Midbrain (tissue), 1 donor: Measurements from ENCODE around the gene ENPP7.
A peak's percentile ranks its signal among the peaks of the same experiment; 100 is the strongest.

Experiments
- DNase-seq: peaks from one replicate; lab custom pipeline; 2025; lab: John Stamatoyannopoulos, UW

ENPP7 gene

GRCh38 chr17:79702550-79703236 is 28.1 kb upstream of the ENPP7 start:
- DNase-seq = no peak

GRCh38 chr17:79704691-79705090 is 26.1 kb upstream of the ENPP7 start:
- DNase-seq = no peak

GRCh38 chr17:79705674-79706073 is 25.1 kb upstream of the ENPP7 start:
- no peak for DNase-seq

GRCh38 chr17:79706931-79707850 is 23.6 kb upstream of the ENPP7 start:
- no peak for DNase-seq

GRCh38 chr17:79707931-79708891 is 22.5 kb upstream of the ENPP7 start:
- DNase-seq = peak; percentile 34

- no peak for DNase-seq
These were observed 18.9 kb upstream of the ENPP7 start for GRCh38 chr17:79711715-79712305.

- DNase-seq = no peak
These were observed 17.4 kb upstream of the ENPP7 start for GRCh38 chr17:79713391-79713790.

- no peak for DNase-seq
These were observed 16.3 kb upstream of the ENPP7 start for GRCh38 chr17:79714176-79715097.

- DNase-seq = no peak
These were observed 15.4 kb upstream of the ENPP7 start for GRCh38 chr17:79715098-79715942.

- no peak for DNase-seq
These were observed 14.6 kb upstream of the ENPP7 start for GRCh38 chr17:79715943-79716797.

- no peak for DNase-seq
These were observed 9.9 kb upstream of the ENPP7 start for GRCh38 chr17:79720705-79721292.

GRCh38 chr17:79721993-79722671 is 8.6 kb upstream of the ENPP7 start:
- DNase-seq = no peak

- no peak for DNase-seq
These were observed 8.0 kb upstream of the ENPP7 start for GRCh38 chr17:79722787-79723186.

GRCh38 chr17:79728169-79728907 is 2.4 kb upstream of the ENPP7 start:
- peak; percentile 93 for DNase-seq

- no peak for DNase-seq
These were observed 1.8 kb upstream of the ENPP7 start for GRCh38 chr17:79728908-79729471.

- DNase-seq = no peak
These were observed 982 bp upstream of the ENPP7 start for GRCh38 chr17:79729761-79730160.

- DNase-seq = no peak
These were observed 340 bp upstream of the ENPP7 start for GRCh38 chr17:79730437-79730768.
